Neural cell (in vitro differentiated cells): Measurements from ENCODE around the gene FAM174C. TPM values are rescaled to one million over a fixed set of nuclear protein-coding genes. Genes with fewer than 3 reads are reported as not detected.

ENCODE experiments used
- H2AFZ ChIP-seq: fragments of 200-600, 300-800 bp; sonication (generic), shearing (Covaris generic); 2 replicates; pipeline ENCODE4 v1.6.0; 2014; ENCODE audit warnings: low read depth, mild to moderate bottlenecking, antibody characterized with exemption, low read length, moderate library complexity
- H3F3A ChIP-seq: fragments of 200-600 bp; shearing (Covaris generic); 2 replicates; pipeline ENCODE4 v1.6.1; 2016; ENCODE audit warnings: mild to moderate bottlenecking, moderate library complexity, mixed read lengths, antibody characterized with exemption, low read length; ENCODE audit not compliant: insufficient read depth, poor library complexity, severe bottlenecking
- H3K27ac ChIP-seq: fragments of 200-600, 300-800 bp; sonication (generic), shearing (Covaris generic); 2 replicates; pipeline ENCODE4 v1.5.1; 2014; ENCODE audit warnings: mild to moderate bottlenecking, low read length, moderate library complexity
- H3K27me3 ChIP-seq: fragments of 300-800, 200-600 bp; sonication (generic), shearing (Covaris generic); 2 replicates; pipeline ENCODE4 v1.6.0; 2014; ENCODE audit warnings: mild to moderate bottlenecking, low read depth, low read length, moderate library complexity; ENCODE audit not compliant: insufficient read depth
- H3K36me3 ChIP-seq: fragments of 300-800, 200-600 bp; sonication (generic), shearing (Covaris generic); 2 replicates; pipeline ENCODE4 v1.5.1; 2014; ENCODE audit warnings: mild to moderate bottlenecking, antibody characterized with exemption, low read length, moderate library complexity; ENCODE audit not compliant: insufficient read depth
- H3K4me2 ChIP-seq: fragments of 300-800, 200-600 bp; sonication (generic), shearing (Covaris generic); 2 replicates; pipeline ENCODE4 v1.6.0; 2014; ENCODE audit warnings: mild to moderate bottlenecking, low read length
- H3K4me3 ChIP-seq: fragments of 300-800, 200-600 bp; sonication (generic), shearing (Covaris generic); 2 replicates; pipeline ENCODE4 v1.5.1; 2014; ENCODE audit warnings: mild to moderate bottlenecking, low read length, moderate library complexity
- H3K79me2 ChIP-seq: fragments of 200-600 bp; shearing (Covaris generic); replicated peaks from 2 replicates; pipeline ENCODE4 v1.6.0; 2014; ENCODE audit warnings: mild to moderate bottlenecking, low read length, moderate library complexity; ENCODE audit not compliant: insufficient read depth
- H3K9ac ChIP-seq: fragments of 300-800, 200-600 bp; sonication (generic), shearing (Covaris generic); 2 replicates; pipeline ENCODE4 v1.6.1; 2016; ENCODE audit warnings: mild to moderate bottlenecking, low read length, mixed read lengths
- H3K9me2 ChIP-seq: fragments of 200-600 bp; shearing (Covaris generic); 2 replicates; pipeline ENCODE4 v1.6.1; 2016; ENCODE audit warnings: mild to moderate bottlenecking, low read length, mixed read lengths; ENCODE audit not compliant: insufficient read depth
- H3K9me3 ChIP-seq: fragments of 200-600, 300-800 bp; sonication (generic), shearing (Covaris generic); 2 replicates; pipeline ENCODE4 v1.6.1; 2016; ENCODE audit warnings: mild to moderate bottlenecking, mixed run types, low read length, moderate library complexity, mixed read lengths
- H4K20me1 ChIP-seq: fragments of 200-600 bp; shearing (Covaris generic); 2 replicates; pipeline ENCODE4 v1.6.1; 2016; ENCODE audit warnings: mild to moderate bottlenecking, mixed run types; ENCODE audit not compliant: insufficient read depth
- EP300 ChIP-seq: fragments of 450-650 bp; conservative IDR thresholded peaks from 2 replicates; pipeline ENCODE4 v1.6.1; 2014; ENCODE audit warnings: antibody characterized with exemption, mild to moderate bottlenecking, moderate library complexity; ENCODE audit not compliant: poor library complexity, severe bottlenecking
- EZH2 ChIP-seq: fragments of 200-600, 300-800 bp; shearing (Covaris generic), sonication (generic); IDR thresholded peaks from 2 replicates; pipeline ENCODE4 v1.6.1; 2014; ENCODE audit warnings: antibody characterized with exemption, low read length, borderline replicate concordance, mild to moderate bottlenecking; ENCODE audit not compliant: insufficient read depth, poor library complexity, severe bottlenecking
- MXI1 ChIP-seq: fragments of 450-650 bp; conservative IDR thresholded peaks from 2 replicates; pipeline ENCODE4 v1.6.1; 2014; ENCODE audit warnings: antibody characterized with exemption, mild to moderate bottlenecking; ENCODE audit not compliant: poor library complexity, severe bottlenecking
- POLR2AphosphoS5 ChIP-seq: IDR thresholded peaks from 2 replicates; pipeline ENCODE4 v1.6.1; 2012
- RAD21 ChIP-seq: fragments of 450-650 bp; conservative IDR thresholded peaks from 2 replicates; pipeline ENCODE4 v1.6.1; 2014; ENCODE audit warnings: antibody characterized with exemption, mild to moderate bottlenecking, moderate library complexity
- SMC3 ChIP-seq: fragments of 450-650 bp; conservative IDR thresholded peaks from 2 replicates; pipeline ENCODE4 v1.6.1; 2014; ENCODE audit warnings: antibody characterized with exemption, mild to moderate bottlenecking, moderate library complexity; ENCODE audit not compliant: poor library complexity
- TAF1 ChIP-seq: IDR thresholded peaks from 2 replicates; pipeline ENCODE4 v1.6.1; 2012; ENCODE audit warnings: low read depth
- polyA plus RNA-seq: library from polyadenylated mRNA; depleted of rRNA; stranded (reverse); fragments of >200 nt; gene quantifications from 2 replicates; pipeline ENCODE4 v1.2.3, GENCODE V29; 2014
- TF ChIP-seq, protein P1 (sequence below): IDR thresholded peaks from 2 replicates; pipeline ENCODE4 v1.6.1; 2012; ENCODE audit warnings: borderline replicate concordance
- TF ChIP-seq, protein P2 (sequence below): fragments of 450-650 bp; IDR thresholded peaks from 2 replicates; pipeline ENCODE4 v1.5.1; 2014; ENCODE audit warnings: antibody characterized with exemption, mild to moderate bottlenecking, moderate library complexity; ENCODE audit not compliant: poor library complexity, severe bottlenecking

FAM174C gene
- polyA plus RNA-seq, 1 donor from 2014 or later: 28.4 TPM

DNA sequence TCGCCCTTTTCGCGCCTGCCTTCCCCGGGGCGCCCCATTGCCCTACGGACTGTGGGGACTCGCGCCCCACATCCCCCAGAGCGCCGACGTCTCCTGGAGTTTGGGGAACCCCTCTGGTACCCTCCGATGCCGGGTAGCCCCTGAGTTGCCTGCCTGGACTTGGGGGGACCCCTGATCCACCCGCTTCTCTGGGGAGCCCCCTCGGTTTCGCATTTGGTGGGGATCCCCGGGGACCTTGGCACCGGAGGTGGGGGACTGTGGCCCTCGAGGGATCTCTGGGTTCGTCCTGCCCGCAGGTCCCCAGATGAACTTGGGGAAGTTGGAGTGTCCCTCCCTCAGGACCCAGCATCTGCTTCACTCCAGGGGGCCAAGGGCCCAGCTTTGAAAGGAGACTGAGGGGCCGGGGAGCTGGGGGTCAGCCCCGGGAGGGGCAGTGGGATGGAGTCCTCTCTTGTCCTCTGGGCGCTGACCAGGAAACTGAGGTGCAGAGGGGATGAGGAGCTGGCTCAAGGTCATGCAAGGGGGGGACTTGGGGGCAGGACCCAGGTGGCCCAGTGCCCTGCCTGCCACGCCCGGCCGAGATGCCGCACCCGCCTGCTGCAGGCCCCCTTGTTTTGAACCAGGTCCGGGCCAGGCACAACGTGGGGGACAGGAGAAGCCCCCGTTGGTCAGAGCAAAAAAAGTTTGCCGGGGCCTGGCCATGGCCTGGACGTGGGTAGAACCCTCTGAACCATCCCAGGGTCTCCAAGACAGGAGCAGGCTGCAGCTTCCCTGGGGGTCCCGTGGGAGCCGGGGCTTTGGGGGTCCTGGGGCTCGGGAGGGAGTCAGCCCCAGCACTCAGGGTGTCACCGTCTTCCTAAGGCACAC is 11.4 kb downstream of the FAM174C start:
- no peaks in the 10 kb centered on the region for H3K27me3 ChIP-seq
- H2AFZ ChIP-seq: no peak overlapping the region
- TF ChIP-seq MXI1: no peak
- TF ChIP-seq TAF1: no peak
- TF ChIP-seq EZH2: no peak
- TF ChIP-seq POLR2AphosphoS5: no peak
- no peak for TF ChIP-seq EP300
- TF ChIP-seq, protein P1, sequence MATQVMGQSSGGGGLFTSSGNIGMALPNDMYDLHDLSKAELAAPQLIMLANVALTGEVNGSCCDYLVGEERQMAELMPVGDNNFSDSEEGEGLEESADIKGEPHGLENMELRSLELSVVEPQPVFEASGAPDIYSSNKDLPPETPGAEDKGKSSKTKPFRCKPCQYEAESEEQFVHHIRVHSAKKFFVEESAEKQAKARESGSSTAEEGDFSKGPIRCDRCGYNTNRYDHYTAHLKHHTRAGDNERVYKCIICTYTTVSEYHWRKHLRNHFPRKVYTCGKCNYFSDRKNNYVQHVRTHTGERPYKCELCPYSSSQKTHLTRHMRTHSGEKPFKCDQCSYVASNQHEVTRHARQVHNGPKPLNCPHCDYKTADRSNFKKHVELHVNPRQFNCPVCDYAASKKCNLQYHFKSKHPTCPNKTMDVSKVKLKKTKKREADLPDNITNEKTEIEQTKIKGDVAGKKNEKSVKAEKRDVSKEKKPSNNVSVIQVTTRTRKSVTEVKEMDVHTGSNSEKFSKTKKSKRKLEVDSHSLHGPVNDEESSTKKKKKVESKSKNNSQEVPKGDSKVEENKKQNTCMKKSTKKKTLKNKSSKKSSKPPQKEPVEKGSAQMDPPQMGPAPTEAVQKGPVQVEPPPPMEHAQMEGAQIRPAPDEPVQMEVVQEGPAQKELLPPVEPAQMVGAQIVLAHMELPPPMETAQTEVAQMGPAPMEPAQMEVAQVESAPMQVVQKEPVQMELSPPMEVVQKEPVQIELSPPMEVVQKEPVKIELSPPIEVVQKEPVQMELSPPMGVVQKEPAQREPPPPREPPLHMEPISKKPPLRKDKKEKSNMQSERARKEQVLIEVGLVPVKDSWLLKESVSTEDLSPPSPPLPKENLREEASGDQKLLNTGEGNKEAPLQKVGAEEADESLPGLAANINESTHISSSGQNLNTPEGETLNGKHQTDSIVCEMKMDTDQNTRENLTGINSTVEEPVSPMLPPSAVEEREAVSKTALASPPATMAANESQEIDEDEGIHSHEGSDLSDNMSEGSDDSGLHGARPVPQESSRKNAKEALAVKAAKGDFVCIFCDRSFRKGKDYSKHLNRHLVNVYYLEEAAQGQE: no peak
- TF ChIP-seq, protein P2, sequence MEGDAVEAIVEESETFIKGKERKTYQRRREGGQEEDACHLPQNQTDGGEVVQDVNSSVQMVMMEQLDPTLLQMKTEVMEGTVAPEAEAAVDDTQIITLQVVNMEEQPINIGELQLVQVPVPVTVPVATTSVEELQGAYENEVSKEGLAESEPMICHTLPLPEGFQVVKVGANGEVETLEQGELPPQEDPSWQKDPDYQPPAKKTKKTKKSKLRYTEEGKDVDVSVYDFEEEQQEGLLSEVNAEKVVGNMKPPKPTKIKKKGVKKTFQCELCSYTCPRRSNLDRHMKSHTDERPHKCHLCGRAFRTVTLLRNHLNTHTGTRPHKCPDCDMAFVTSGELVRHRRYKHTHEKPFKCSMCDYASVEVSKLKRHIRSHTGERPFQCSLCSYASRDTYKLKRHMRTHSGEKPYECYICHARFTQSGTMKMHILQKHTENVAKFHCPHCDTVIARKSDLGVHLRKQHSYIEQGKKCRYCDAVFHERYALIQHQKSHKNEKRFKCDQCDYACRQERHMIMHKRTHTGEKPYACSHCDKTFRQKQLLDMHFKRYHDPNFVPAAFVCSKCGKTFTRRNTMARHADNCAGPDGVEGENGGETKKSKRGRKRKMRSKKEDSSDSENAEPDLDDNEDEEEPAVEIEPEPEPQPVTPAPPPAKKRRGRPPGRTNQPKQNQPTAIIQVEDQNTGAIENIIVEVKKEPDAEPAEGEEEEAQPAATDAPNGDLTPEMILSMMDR: no peak
- no peak for TF ChIP-seq RAD21
- TF ChIP-seq SMC3: no peak
- H3K9me2 ChIP-seq: no peaks in the 10 kb centered on the region
- no peaks in the 10 kb centered on the region for H3K9me3 ChIP-seq
- H3K36me3 ChIP-seq: no peaks in the 10 kb centered on the region
- H3K4me2 ChIP-seq: peak overlapping the region; percentile 57
- H3K27ac ChIP-seq: no peak overlapping the region
- H3F3A ChIP-seq: no peaks in the 10 kb centered on the region
- no peaks in the 10 kb centered on the region for H4K20me1 ChIP-seq
- H3K4me3 ChIP-seq: peak overlapping the region; percentile 92
- H3K9ac ChIP-seq: peak overlapping the region; percentile 77
- peaks cover 24% of the 10 kb centered on the region for H3K79me2 ChIP-seq

DNA sequence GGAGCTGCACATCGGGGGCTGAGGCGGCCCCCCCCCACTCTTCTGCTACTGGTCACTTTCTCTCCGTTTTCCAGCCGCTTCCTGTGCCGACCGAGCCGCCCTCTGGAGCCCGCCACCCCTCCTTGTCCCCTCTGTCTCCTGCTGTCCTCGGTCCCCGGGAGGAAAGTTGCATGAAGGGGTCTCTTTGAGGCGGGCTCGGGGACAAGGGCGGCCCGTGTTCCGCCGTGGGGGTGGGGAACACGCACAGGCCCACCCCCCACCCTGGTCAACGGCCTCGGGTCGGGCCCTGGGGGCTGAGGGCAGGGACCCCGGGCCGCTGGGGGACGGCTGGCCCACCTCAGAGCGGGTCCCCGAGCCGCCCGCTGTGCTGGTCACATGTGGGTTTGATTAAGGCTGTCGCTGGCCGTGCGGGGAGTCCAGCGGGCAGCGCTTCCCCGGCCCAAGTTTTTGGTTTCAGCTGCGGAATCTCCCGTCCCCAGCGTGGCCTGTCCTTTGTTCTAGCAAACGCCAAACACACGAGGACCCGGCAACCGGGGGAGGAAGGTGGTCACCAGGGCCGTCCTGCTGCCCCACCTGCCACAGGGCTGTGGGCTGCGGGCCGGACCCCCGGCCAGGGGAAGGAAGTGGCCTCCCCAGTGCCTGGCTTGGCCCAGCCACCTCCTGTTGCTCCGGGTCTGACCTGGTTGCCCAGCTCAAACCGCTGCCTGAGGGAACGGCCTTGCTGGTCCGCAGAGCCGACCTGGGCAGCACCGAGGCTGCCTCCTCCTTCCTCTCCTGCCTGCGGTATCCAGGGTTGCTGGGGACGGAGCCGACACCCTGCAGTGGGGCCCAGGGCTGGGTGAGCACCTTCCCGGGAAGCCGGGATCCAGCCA is 12.3 kb downstream of the FAM174C start:
- peak overlapping the region; percentile 77 for H3K9ac ChIP-seq
- TF ChIP-seq POLR2AphosphoS5: no peak
- TF ChIP-seq, protein P2: no peak
- no peak for TF ChIP-seq RAD21
- no peak for TF ChIP-seq EZH2
- no peak for TF ChIP-seq TAF1
- no peak for TF ChIP-seq SMC3
- TF ChIP-seq EP300: no peak
- no peak for TF ChIP-seq MXI1
- TF ChIP-seq, protein P1: no peak
- no peaks in the 10 kb centered on the region for H3K9me3 ChIP-seq
- peaks cover 31% of the 10 kb centered on the region for H3K79me2 ChIP-seq
- H3K27ac ChIP-seq: no peak overlapping the region
- peak overlapping the region; percentile 92 for H3K4me3 ChIP-seq
- no peak overlapping the region for H2AFZ ChIP-seq
- no peaks in the 10 kb centered on the region for H3K36me3 ChIP-seq
- H4K20me1 ChIP-seq: no peaks in the 10 kb centered on the region
- peak overlapping the region; percentile 57 for H3K4me2 ChIP-seq
- no peaks in the 10 kb centered on the region for H3F3A ChIP-seq
- H3K27me3 ChIP-seq: no peaks in the 10 kb centered on the region
- no peaks in the 10 kb centered on the region for H3K9me2 ChIP-seq
